AG09309 (cell line): Measurements from ENCODE around the gene ILK.

Experiments
- DNase-seq: peaks from one replicate; pipeline ENCODE4 v3.0.0-alpha.2; 2010; ENCODE audit warnings: low read depth
- H3K4me3 ChIP-seq: 2 replicates; pipeline ENCODE4 v1.5.1; 2011; ENCODE audit warnings: mild to moderate bottlenecking, low read depth, low read length, moderate library complexity; ENCODE audit not compliant: control insufficient read depth
- CTCF ChIP-seq: IDR thresholded peaks from 2 replicates; pipeline ENCODE4 v1.5.1; 2011; ENCODE audit warnings: mild to moderate bottlenecking, low read depth, low read length, inconsistent platforms; ENCODE audit not compliant: insufficient read depth, control insufficient read depth; ENCODE audit errors: missing control alignments

ILK gene

GRCh38 chr11:6626971-6627761, 23.6 kb downstream of the ILK start:
- no peak overlapping the region for H3K4me3 ChIP-seq
- no peak for DNase-seq
- TF ChIP-seq CTCF = no peak

GRCh38 chr11:6627762-6628241, 24.2 kb downstream of the ILK start:
- no peak for TF ChIP-seq CTCF

GRCh38 chr11:6628526-6628925, 25.0 kb downstream of the ILK start:
- no peak overlapping the region for H3K4me3 ChIP-seq
- no peak for TF ChIP-seq CTCF
- no peak for DNase-seq

More at GRCh38 chr11:6627762-6628241, 24.2 kb downstream of the ILK start:
- no peak for DNase-seq
- no peak overlapping the region for H3K4me3 ChIP-seq

GRCh38 chr11:6629573-6629891, 26.0 kb downstream of the ILK start:
- no peak for TF ChIP-seq CTCF
- no peak for DNase-seq
- H3K4me3 ChIP-seq = no peak overlapping the region

GRCh38 chr11:6629892-6630631, 26.5 kb downstream of the ILK start:
- no peak overlapping the region for H3K4me3 ChIP-seq
- no peak for TF ChIP-seq CTCF
- no peak for DNase-seq

GRCh38 chr11:6630632-6631291, 27.2 kb downstream of the ILK start:
- no peak overlapping the region for H3K4me3 ChIP-seq
- DNase-seq = no peak
- no peak for TF ChIP-seq CTCF
